ENCODE results near the gene NTMT1. TPM values are rescaled to one million over a fixed set of nuclear protein-coding genes. Genes with fewer than 3 reads are reported as not detected.
A peak's percentile ranks its signal among the peaks of the same experiment; 100 is the strongest.

The NTMT1 gene
- total and polyA plus RNA-seq, 9 of the 15 experiments (the other 6 are each of a cell fraction or from before 2014, with no cell fraction given), result 42.1 to 116 (median 74.7) TPM

- TF ChIP-seq AFF1 (IDR thresholded peaks at IDR 0.05; ENCODE audit: low read depth in 1 of 2, partially characterized antibody in 2 of 2) (peak in 1 of 2 experiments; percentile 57), ELF4 (CRISPR knock-in tag; IDR thresholded peaks at IDR 0.05) (peak; percentile 58; the same call in 1 of the 2 replicates), ELK1 (CRISPR knock-in tag; IDR thresholded peaks at IDR 0.05) (no peak), TAF1 (IDR thresholded peaks at IDR 0.05; ENCODE audit: control insufficient read depth, extremely low read depth, insufficient read depth, low read length, severe bottlenecking) (no peak), SMAD2 (IDR thresholded peaks at IDR 0.05; ENCODE audit: low read depth, low read length) (no peak), FOXK1 (CRISPR knock-in tag; IDR thresholded peaks at IDR 0.05; ENCODE audit: borderline replicate concordance) (no peak), BCL6 (CRISPR knock-in tag; IDR thresholded peaks at IDR 0.05) (peak; percentile 67), CREM (IDR thresholded peaks at IDR 0.05; ENCODE audit: low read depth) (peak; percentile 52; the same call in 1 of the 2 replicates), FOXP4 (CRISPR knock-in tag; IDR thresholded peaks at IDR 0.05; ENCODE audit: borderline replicate concordance) (no peak)
These were observed 29.9 kb upstream of the NTMT1 start (continued) for GRCh38 chr9:129595903-129596540.

All from K562 (cell line).